DMS53 (cell line): ENCODE data around the gene GRIK3.
"Not testable (repeated sequence)": the region's sequence is repeated elsewhere in the genome, so short reads cannot be mapped to it uniquely, and the experiment has no call there.

Experiments used
- DNase-seq: peaks from one replicate; lab custom pipeline; 2025; lab: John Stamatoyannopoulos, UW

Gene GRIK3

GRCh38 chr1:37034121-37035013 is at the start of gene GRIK3:
TSS of gene GRIK3 (minus strand) at chr1:37034515. CDS start at chr1:37034108, 407 bp downstream.
- DNase-seq = no peak

DNA sequence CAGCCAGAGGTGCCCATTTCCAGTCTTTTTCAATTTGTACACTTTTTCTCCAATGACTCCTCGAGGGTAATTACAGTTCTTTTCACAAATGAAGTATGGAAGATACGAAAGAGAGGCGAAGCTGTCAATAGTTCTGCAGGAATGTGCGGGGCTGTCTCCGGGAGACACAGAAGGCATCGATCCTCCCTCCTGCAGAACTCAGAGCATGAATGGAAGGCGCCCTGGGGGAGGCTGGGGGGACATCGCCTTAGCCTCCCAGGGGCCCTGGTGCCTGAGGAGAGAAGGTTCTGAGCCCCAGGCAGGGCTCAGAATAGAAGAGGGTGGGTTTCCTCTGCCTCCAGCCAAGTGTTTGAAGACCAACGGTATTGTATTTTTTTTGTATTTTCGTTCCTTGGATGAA is 49.7 kb upstream of the GRIK3 start:
- DNase-seq = no peak

DNA sequence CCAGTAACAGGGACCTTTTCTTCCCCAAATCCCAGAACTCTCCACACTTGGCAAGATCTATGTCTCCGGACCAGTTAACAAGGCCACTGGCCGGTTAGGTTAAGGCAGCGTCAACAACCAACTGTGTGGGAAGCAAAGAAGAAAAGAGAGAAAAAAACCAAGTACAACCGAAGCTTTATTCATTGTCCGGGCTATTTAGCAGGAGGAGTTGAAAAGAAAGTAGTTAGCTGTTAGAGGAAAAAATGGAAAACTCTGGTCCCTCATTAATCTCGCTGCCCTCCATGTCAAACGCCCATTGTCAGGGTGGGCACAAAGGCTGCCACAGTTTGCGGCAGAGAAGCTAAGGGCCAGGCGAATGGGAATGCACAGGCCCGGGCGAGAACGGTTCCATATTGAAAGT is 49.3 kb upstream of the GRIK3 start:
- DNase-seq = no peak

- DNase-seq = not testable (repeated sequence)
Measured at GRCh38 chr1:37080296-37080986, 46.1 kb upstream of the GRIK3 start.

DNA sequence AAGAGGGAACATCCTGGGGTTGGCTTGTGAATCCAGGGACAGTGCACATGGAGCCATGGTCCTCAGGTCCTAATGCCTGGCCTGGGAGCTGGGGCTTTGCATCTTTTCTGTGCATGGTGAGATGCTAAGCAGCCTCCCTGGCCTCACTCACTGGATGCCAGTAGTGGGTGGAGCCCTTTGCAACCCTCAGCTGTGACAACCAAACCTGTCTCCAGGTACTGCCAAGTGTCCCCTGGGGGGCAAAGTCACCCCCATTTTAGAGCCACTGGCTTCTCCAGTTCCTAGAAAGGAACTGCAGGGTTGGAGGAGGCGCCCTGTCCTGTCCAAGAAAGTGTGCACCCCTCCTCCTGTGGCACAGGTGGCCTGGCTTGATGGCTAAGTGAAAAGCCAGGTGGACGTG is 44.6 kb upstream of the GRIK3 start:
- no peak for DNase-seq

DNA sequence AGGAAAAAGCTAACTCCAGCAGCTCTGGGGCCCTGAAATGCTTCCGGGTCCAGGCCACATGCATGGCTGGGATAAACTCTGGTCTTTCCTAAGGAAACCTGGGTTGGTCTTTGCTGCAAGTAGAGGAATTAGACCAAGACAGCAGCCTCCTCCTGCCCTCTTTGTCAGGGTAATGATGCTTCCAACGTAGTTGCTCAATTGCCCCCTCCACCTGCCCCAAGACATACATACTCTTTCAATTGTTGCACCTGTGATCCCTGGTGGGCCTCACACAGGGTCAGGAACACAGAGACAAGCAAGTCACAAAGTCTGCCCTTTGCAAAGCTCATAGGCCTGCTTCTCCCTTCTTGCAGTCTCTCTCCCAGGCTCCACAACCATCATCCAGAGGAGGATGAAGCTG is 41.9 kb upstream of the GRIK3 start:
- DNase-seq = no peak

GRCh38 chr1:37073854-37074379 is 39.6 kb upstream of the GRIK3 start:
- no peak for DNase-seq

DNA sequence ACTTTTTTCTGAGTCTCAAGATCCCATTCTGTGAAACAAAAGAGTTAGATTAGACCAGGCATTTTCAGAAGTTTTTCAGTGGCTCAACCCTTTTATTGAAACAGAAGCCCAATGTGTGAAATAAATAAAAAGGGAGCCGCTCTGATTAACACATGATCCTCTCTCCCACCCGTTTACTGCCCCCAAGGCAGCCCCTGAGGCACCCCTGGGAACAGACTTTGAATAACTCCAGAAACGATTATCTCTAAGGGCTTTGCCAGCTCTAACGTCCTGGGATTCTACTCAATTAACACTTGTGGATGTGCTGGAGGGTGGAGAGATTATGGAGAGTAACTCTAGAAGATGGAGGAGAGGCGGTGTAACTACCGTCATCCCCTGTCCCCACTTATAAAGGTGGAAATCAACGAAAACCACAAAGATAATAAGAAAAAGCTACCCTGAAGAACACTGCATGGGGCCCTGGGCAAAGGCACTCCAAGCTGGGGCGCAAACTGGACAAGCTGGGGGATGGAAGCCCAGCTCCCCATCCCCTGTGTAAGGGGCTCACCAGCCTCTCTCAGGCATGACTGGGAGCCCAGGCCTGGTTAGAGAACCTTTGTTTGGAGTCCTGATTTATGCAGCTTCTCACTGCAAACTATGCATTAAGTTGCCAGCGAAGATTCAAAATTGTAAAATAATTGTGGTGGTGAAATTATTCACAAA is 39.0 kb upstream of the GRIK3 start:
- no peak for DNase-seq

DNA sequence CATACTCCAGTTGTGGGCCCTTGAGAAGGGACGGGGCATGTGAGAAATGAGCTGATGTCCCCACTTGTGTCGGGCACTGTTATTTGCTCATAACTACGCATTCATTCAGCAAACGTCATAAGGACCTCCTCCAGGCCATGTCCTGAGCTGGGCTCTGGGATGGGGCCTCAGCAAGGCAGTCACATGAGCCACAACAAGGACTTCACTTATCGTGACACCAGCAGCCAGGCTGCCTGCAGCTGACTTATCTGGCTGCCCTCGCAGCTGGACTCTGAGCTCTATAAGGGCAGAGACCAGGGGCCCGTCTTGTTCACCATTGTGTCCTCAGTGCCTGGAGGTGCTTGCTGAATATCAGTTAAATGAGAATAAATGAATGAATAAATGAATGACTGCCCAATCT is 37.5 kb upstream of the GRIK3 start:
- no peak for DNase-seq

DNA sequence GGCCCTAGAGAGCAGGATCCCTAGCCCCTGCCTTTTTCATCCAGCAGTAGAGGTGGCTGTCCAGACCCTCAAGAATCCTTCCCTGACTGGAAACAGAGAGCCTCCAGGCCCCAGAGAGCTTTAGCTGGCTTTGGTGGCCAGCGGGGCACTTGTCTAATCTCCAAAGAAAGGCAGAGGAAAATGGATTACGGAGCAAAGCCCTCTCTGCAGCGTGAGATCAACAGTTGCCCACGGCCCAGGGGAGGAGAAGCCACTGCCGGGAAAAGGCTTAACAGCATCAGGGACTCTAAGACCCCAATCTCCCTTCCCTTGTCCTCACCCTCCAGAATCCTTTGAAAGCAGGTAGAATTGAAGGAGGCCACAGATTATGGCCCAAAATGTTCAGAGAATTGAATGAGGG is 35.8 kb upstream of the GRIK3 start:
- no peak for DNase-seq

GRCh38 chr1:37069406-37069805 is 35.1 kb upstream of the GRIK3 start:
- no peak for DNase-seq

GRCh38 chr1:37068897-37069296 is 34.6 kb upstream of the GRIK3 start:
- DNase-seq = no peak

- DNase-seq = no peak
Measured at GRCh38 chr1:37068260-37068659, 33.9 kb upstream of the GRIK3 start.

GRCh38 chr1:37064039-37064438 is 29.7 kb upstream of the GRIK3 start:
- no peak for DNase-seq

DNA sequence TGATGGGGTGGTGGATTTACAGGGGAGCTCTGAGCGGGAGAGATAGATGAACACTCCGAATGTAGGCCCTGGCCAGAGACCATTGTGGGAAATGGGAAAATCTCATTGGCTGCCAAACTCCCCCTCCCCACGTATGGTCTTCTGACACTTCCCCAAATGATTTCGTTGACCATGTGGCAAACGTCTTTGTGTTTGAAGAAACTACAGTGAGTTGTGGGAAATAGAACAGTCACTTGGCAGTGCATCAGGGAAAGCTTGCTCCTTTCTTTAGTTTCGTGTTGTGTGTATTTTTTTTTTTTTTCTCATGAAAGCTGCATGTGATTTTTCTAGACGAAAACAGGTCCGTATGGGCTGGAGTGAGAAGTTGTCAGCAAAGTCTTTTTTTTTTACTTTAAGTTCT is 25.0 kb upstream of the GRIK3 start:
- no peak for DNase-seq

DNA sequence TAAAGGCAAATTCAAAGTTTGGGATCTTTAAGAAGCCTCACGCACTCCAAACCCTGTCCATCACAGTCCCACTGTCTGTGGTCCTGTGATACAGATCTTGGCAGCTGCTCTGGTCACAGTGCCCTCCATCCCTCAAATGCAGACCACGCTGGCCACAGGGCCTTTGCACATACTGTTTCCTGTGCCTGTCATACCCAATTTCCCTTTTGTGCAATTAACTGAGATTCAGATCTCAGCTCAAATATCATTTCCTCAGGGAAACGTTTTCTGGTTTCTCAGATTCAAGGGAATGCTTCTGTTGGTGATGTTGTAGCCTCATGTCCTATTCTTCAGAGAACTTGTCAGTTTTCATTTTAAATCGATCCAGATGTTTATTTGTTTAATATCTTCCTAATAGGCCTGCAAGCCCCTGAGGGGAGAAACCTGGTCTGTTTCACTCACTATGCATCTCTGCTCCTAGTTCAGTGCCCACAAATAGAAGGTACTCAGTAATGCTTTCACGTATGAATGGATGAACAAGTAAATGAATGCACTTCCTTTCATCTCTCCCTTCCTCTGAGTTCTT is 24.2 kb upstream of the GRIK3 start:
- DNase-seq = no peak

DNA sequence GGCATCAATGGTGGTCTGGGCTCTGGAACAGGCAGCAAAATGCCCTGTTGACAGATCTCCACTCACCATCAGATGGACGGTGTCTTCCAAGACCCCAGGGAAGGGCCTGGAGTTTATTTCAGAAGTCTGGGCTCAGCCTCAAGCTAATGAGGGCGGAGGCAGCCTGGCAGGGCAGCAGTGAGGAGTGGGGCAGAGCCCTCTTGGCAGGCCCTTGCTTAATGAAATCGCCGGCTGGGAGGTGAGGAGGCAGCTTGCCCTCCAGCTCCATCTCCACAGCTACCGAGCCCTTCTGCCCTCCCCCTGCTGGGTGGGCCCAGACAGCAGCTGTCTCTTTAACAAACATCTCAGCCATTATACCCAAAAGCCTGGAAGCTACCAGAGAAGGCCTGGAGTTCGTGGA is 22.0 kb upstream of the GRIK3 start:
- no peak for DNase-seq

- no peak for DNase-seq
Measured at GRCh38 chr1:37055631-37056030, 21.3 kb upstream of the GRIK3 start.

- no peak for DNase-seq
Measured at GRCh38 chr1:37053173-37053572, 18.9 kb upstream of the GRIK3 start.

DNA sequence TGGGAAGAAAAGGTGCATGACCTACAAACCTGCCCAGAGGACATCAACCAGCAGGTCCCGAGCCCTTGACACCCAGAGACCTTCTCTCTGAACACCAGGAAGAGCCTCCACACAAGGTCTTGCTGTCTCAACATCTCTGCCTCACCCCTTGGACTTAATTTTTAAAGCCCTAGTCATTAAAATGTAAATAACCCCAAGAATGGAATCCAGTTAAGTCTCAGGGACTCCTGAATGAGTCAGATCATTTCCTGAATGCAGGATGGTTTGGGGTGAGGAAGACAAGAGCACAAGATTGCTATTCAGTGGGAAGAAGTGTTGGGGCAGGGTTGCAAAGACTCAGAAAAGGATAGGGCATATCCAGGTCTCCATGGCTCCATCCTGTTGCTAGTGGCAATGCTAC is 17.8 kb upstream of the GRIK3 start:
- no peak for DNase-seq

DNA sequence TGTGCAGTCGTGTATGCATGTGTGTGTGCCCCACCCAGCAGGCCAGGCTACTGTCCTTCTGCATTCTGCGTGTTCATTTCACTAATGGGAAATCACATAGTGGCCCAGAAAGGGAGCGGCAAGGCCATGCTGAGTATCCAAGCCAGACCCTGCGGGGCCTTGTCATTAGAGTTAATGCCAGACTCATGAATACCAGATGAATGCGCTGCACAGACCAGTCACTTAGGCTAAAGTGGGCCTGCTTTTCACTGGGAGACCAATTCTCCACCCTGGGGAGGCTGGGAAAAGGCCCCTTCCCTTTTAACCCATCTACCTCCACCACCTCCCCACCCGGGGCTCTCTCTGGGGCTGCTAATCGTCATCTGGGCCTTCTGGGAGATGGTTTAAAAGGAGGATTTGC is 17.0 kb upstream of the GRIK3 start:
- no peak for DNase-seq

DNA sequence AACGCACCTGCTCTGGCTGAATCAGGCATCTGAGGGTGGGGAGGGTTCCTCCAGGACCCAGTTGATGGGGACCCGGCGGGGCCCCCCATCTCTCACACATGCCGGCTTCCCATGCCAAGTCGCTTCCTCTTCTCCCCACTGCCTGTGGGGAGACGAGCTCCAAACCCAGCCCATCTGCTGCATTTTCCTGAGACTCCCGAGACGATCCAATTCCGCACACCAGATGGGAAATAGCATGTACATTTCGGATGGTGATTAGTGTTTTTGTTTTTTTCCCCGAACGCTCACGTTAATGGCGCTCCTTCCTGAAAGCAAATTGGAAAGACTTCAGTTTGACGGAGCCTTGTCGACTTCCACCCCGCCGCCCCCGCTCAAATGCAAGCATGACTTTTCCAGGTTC is 13.2 kb upstream of the GRIK3 start:
- DNase-seq = no peak
